Testis (tissue), 3 donors: Measurements from ENCODE around the gene TFAP2D. TPM values are rescaled to one million over a fixed set of nuclear protein-coding genes. Genes with fewer than 3 reads are reported as not detected.

ENCODE experiments used
- DNase-seq: peaks from one replicate; pipeline ENCODE4 v3.0.0-alpha.2; 2019
- H3K27ac ChIP-seq, 2 donors: fragments of 200-600 bp; sonication (generic); one replicate each; pipeline ENCODE4 v1.5.1; 2019
- H3K27me3 ChIP-seq: fragments of 200-600 bp; sonication (generic); one replicate; pipeline ENCODE4 v1.5.1; 2019
- H3K36me3 ChIP-seq: fragments of 200-600 bp; sonication (generic); one replicate; pipeline ENCODE4 v1.5.1; 2017; ENCODE audit warnings: low read depth; ENCODE audit errors: missing control alignments
- H3K4me1 ChIP-seq: fragments of 200-600 bp; sonication (generic); one replicate; pipeline ENCODE4 v1.5.1; 2019
- H3K4me3 ChIP-seq, 2 donors: fragments of 200-600 bp; sonication (generic); one replicate each; pipeline ENCODE4 v1.5.1; 2017 to 2019
- H3K9me3 ChIP-seq: fragments of 200-600 bp; sonication (generic); one replicate; pipeline ENCODE4 v1.5.1; 2017
- CTCF ChIP-seq, 3 experiments: fragments of 450-650 bp in 2 of 3; fragments of 200-600 bp in 1 of 3; sonication (generic) in 1 of 3; IDR thresholded peaks; one replicate each; pipeline ENCODE4 v1.5.1; 2016 to 2019; ENCODE audit warnings: antibody characterized with exemption in 3 of 3, mild to moderate bottlenecking in 2 of 3, moderate library complexity in 1 of 3
- POLR2A ChIP-seq: fragments of 450-650 bp; IDR thresholded peaks from one replicate; pipeline ENCODE4 v1.6.1; 2017; ENCODE audit warnings: antibody characterized with exemption, mild to moderate bottlenecking, moderate library complexity
- WGBS, 2 donors: methylation state at CpG; one replicate each; pipeline ENCODE4 v1.1.5; 2018; 5-methylcytosine and 5-hydroxymethylcytosine counted together
- intact Hi-C: fragments of 100-400 bp; cut with DNase I; formaldehyde crosslinking; loops from one replicate; pipeline ENCODE4 v1.15.1; 2023; ENCODE audit warnings: low total_unique reads
- polyA plus RNA-seq: library from polyadenylated mRNA; stranded (reverse); fragments of 350-450 nt; fragmentation: Illumina TruSeq; extraction: RNeasy Lipid Tissue Mini Kit (QIAGEN cat#74804); gene quantifications from one replicate; pipeline ENCODE4 v1.2.3, GENCODE V29; 2014; ENCODE audit warnings: low read depth, low replicate concordance; ENCODE audit not compliant: insufficient read depth
- total RNA-seq, 2 donors: library from RNA; depleted of rRNA; stranded (reverse); fragments of >200 nt; gene quantifications; one replicate each; pipeline ENCODE4 v1.2.3, GENCODE V29; 2016

Gene TFAP2D
- total and polyA plus RNA-seq, 3 donors from 2014 or later, result not detected

GRCh38 chr6:50712291-50712690 lies 1.0 kb upstream of the TFAP2D start:
- no peaks in the 10 kb centered on the region for H3K36me3 ChIP-seq
- WGBS, 2 donors, result 14 to 26% methylated on average over 2 of the region's 2 CpGs
- intact Hi-C loops, result no loop called here
- no peak overlapping the region for H3K27ac ChIP-seq
- H3K9me3 ChIP-seq, result no peaks in the 10 kb centered on the region
- DNase-seq, result no peak
- TF ChIP-seq CTCF (IDR thresholded peaks at IDR 0.05) (no peak), POLR2A (no peak)
- peaks cover 3% of the 10 kb centered on the region for H3K4me1 ChIP-seq
- H3K4me3 ChIP-seq, result no peak overlapping the region
- no peaks in the 10 kb centered on the region for H3K27me3 ChIP-seq

GRCh38 chr6:50713977-50714486 lies 706 bp downstream of the TFAP2D start:
- Histone ChIP-seq H3K4me3 (no peak overlapping the region), H3K9me3 (no peaks in the 10 kb centered on the region), H3K27ac (no peak overlapping the region), H3K27me3 (no peaks in the 10 kb centered on the region), H3K4me1 (no peaks in the 10 kb centered on the region), H3K36me3 (no peaks in the 10 kb centered on the region)
- TF ChIP-seq POLR2A, result no peak
- TF ChIP-seq CTCF (IDR thresholded peaks at IDR 0.05), result no peak
- WGBS, 2 donors, result 3% methylated on average over 27 of the region's 27 CpGs
- no peak for DNase-seq
- intact Hi-C loops, result no loop called here

GRCh38 chr6:50714487-50715379 lies 1.4 kb downstream of the TFAP2D start:
- H3K9me3 ChIP-seq, result no peaks in the 10 kb centered on the region
- TF ChIP-seq CTCF (IDR thresholded peaks at IDR 0.05) (no peak), POLR2A (no peak)
- peak overlapping the region in 1 of 2 donors; percentile 4 for H3K4me3 ChIP-seq
- H3K27me3 ChIP-seq, result no peaks in the 10 kb centered on the region
- no peaks in the 10 kb centered on the region for H3K4me1 ChIP-seq
- 1% methylated on average over 36 to 51 of the region's 51 CpGs for WGBS, 2 donors
- DNase-seq, result no peak
- no peak overlapping the region for H3K27ac ChIP-seq
- intact Hi-C loops, result no loop called here
- H3K36me3 ChIP-seq, result no peaks in the 10 kb centered on the region

GRCh38 chr6:50716899-50717509 lies 3.7 kb downstream of the TFAP2D start:
- WGBS, 2 donors, result 3 to 4% methylated on average over 14 of the region's 14 CpGs
- H3K9me3 ChIP-seq, result no peaks in the 10 kb centered on the region
- H3K4me3 ChIP-seq, result no peak overlapping the region
- H3K27me3 ChIP-seq, result no peaks in the 10 kb centered on the region
- H3K27ac ChIP-seq, result no peak overlapping the region
- DNase-seq, result no peak
- no peaks in the 10 kb centered on the region for H3K36me3 ChIP-seq
- no peaks in the 10 kb centered on the region for H3K4me1 ChIP-seq
- intact Hi-C loops, result no loop called here
- no peak for TF ChIP-seq CTCF (IDR thresholded peaks at IDR 0.05)
- no peak for TF ChIP-seq POLR2A
